DLD1 (cell line): ENCODE data around the gene NLRC5.

Source experiments
- in situ Hi-C: cut with HindIII; loops from 2 replicates; pipeline ENCODE4 v1.10.0; 2017; ENCODE audit warnings: low sequenced_read_pairs

NLRC5 gene

GRCh38 chr16:57123216-57123973, 134.0 kb downstream of the NLRC5 start:
- in situ Hi-C loops: no loop called here

GRCh38 chr16:57123974-57124674, 134.8 kb downstream of the NLRC5 start:
- in situ Hi-C loops: no loop called here

GRCh38 chr16:57125376-57125775, 136.0 kb downstream of the NLRC5 start:
- in situ Hi-C loops: no loop called here

- in situ Hi-C loops: no loop called here
These were observed 136.6 kb downstream of the NLRC5 start for GRCh38 chr16:57125969-57126368.

GRCh38 chr16:57126411-57126810, 137.1 kb downstream of the NLRC5 start:
- in situ Hi-C loops: no loop called here

GRCh38 chr16:57127037-57127763, 137.8 kb downstream of the NLRC5 start:
- in situ Hi-C loops: no loop called here

- in situ Hi-C loops: no loop called here
These were observed 138.5 kb downstream of the NLRC5 start for GRCh38 chr16:57127836-57128235.

- in situ Hi-C loops: no loop called here
These were observed 139.5 kb downstream of the NLRC5 start for GRCh38 chr16:57128771-57129389.

- in situ Hi-C loops: no loop called here
These were observed 141.6 kb downstream of the NLRC5 start for GRCh38 chr16:57130950-57131321.

- in situ Hi-C loops: no loop called here
These were observed 142.1 kb downstream of the NLRC5 start for GRCh38 chr16:57131351-57131970.

- in situ Hi-C loops: no loop called here
These were observed 143.1 kb downstream of the NLRC5 start for GRCh38 chr16:57132470-57132869.

- in situ Hi-C loops: no loop called here
These were observed 143.7 kb downstream of the NLRC5 start for GRCh38 chr16:57133031-57133430.
